GM12864 (cell line): Measurements from ENCODE around the gene PAPPA2.

ENCODE experiments used
- DNase-seq: peaks from one replicate; pipeline ENCODE4 v3.0.0-alpha.2; 2011; ENCODE audit warnings: low read depth
- H3K4me3 ChIP-seq: 2 replicates; pipeline ENCODE4 v1.5.1; 2011; ENCODE audit warnings: mild to moderate bottlenecking, low read depth, low read length, control low read depth
- TF ChIP-seq, protein P1 (sequence below): IDR thresholded peaks from 2 replicates; pipeline ENCODE4 v1.5.1; 2011; ENCODE audit warnings: low read depth, mild to moderate bottlenecking, moderate library complexity, low read length, control low read depth, inconsistent platforms; ENCODE audit errors: missing control alignments

The PAPPA2 gene

DNA sequence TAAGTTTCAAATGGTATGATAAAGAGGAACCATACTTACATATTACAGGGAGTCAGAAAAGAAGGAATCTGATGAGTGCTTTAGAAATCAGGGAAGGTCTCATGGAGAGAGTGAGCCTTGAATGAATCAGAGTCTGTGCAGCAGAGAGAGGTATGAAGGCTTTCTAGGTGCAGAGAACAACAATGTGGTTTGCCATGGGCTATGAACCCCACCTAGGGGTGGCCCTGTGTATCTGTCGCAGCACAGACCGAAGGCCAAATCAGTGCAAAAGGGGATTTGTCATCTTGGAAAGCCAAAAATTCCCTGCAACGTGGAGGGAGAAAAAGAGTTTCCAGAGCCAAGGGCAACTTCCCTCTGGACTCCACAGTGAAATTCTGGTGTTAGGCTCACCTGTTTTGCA, 3.5 kb downstream of the PAPPA2 start:
- TF ChIP-seq, protein P1, sequence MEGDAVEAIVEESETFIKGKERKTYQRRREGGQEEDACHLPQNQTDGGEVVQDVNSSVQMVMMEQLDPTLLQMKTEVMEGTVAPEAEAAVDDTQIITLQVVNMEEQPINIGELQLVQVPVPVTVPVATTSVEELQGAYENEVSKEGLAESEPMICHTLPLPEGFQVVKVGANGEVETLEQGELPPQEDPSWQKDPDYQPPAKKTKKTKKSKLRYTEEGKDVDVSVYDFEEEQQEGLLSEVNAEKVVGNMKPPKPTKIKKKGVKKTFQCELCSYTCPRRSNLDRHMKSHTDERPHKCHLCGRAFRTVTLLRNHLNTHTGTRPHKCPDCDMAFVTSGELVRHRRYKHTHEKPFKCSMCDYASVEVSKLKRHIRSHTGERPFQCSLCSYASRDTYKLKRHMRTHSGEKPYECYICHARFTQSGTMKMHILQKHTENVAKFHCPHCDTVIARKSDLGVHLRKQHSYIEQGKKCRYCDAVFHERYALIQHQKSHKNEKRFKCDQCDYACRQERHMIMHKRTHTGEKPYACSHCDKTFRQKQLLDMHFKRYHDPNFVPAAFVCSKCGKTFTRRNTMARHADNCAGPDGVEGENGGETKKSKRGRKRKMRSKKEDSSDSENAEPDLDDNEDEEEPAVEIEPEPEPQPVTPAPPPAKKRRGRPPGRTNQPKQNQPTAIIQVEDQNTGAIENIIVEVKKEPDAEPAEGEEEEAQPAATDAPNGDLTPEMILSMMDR: peak; percentile 48
- DNase-seq: no peak
- no peak overlapping the region for H3K4me3 ChIP-seq

- no peak for DNase-seq
- TF ChIP-seq, protein P1: no peak
- H3K4me3 ChIP-seq: no peak overlapping the region
Measured at GRCh38 chr1:176469450-176470010, 6.6 kb downstream of the PAPPA2 start.

GRCh38 chr1:176471338-176472121, 8.6 kb downstream of the PAPPA2 start:
- H3K4me3 ChIP-seq: no peak overlapping the region
- no peak for DNase-seq
- TF ChIP-seq, protein P1: no peak

DNA sequence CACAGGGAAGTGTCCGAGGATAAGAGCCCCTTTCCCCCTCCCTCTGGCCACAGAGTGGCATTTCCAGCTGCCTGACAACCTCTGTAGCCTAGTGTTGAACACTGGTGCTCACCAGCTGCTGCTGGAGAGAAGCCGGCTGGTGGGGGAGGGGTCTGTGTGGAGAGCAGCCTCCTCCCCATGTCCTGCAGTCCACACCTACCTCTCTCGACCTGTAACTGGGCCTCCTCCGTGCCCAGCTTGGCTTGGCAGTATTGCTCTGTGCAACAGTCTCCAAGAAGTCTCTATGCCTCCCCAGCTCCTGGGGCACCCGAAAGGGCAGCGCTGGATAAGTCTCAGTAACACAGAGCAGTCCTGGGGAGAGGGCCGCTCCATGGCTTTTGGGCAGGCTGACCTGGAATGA, 17.0 kb downstream of the PAPPA2 start:
- TF ChIP-seq, protein P1: no peak
- DNase-seq: no peak
- no peak overlapping the region for H3K4me3 ChIP-seq

- no peak for DNase-seq
- TF ChIP-seq, protein P1: no peak
- H3K4me3 ChIP-seq: no peak overlapping the region
Measured at GRCh38 chr1:176480750-176481149, 17.8 kb downstream of the PAPPA2 start.

DNA sequence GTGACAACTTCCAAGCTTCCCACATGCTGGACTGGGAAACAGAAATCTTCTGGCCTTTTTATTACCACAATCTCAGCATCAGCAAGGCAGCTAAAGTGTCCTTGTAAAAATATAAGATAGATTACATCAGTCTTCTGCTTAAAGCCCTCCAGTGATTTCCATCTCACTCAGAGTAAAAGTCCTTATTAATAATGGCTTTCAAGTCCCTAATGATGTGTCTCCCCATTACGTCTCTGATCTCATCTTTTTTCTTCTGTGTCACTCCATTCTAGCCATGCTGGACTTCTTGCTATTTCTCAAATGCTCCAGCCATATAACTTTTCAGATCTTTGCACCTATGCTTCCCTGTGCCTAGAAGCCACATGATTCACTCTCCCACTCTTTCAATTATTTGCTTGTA, 22.1 kb downstream of the PAPPA2 start:
- no peak for DNase-seq
- TF ChIP-seq, protein P1: no peak
- H3K4me3 ChIP-seq: no peak overlapping the region

DNA sequence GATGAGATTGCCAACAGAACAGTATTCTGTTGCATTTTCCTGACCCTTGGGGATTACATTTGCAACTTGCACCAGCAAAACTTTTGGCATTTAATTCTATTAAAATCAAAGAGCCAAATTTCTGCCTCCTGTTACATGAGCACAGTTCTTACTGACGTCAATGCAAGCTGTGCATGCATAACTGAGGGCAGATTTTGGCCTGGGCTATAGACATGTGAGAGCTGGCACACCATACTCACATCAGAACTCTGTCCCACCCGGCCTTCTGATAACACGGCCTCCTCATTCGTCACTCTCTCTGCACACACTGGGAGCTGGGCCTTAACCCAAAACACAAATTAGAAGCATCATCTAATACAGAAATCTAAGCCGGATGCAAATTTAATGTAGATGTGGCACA, 31.5 kb downstream of the PAPPA2 start:
- TF ChIP-seq, protein P1: no peak
- H3K4me3 ChIP-seq: no peak overlapping the region
- no peak for DNase-seq
